Immature natural killer cell (primary cell): Measurements from ENCODE around the gene FHAD1. TPM values are rescaled to one million over a fixed set of nuclear protein-coding genes. Genes with fewer than 3 reads are reported as not detected.
A peak's percentile ranks its signal among the peaks of the same experiment; 100 is the strongest.

Experiments used
- DNase-seq, 3 donors: peaks; one replicate each; pipeline ENCODE4 v3.0.0; 2022; ENCODE audit warnings: mixed read lengths in 1 of 3
- H3K27ac Mint-ChIP-seq, 6 donors: one replicate each; pipeline ENCODE4 v1.8.0; 2020; ENCODE audit warnings: mixed read lengths in 6 of 6, mild to moderate bottlenecking in 5 of 6, inconsistent platforms in 4 of 6, moderate library complexity in 3 of 6
- H3K27me3 Mint-ChIP-seq, 3 donors: one replicate each; pipeline ENCODE4 v1.8.0; 2020 to 2021; ENCODE audit warnings: low read depth in 3 of 3, mild to moderate bottlenecking in 3 of 3, mixed read lengths in 3 of 3, moderate library complexity in 3 of 3, inconsistent platforms in 1 of 3
- H3K36me3 Mint-ChIP-seq, 3 donors: one replicate each; pipeline ENCODE4 v1.8.0; 2020; ENCODE audit warnings: mixed read lengths in 3 of 3, inconsistent platforms in 2 of 3, mild to moderate bottlenecking in 2 of 3
- H3K4me1 Mint-ChIP-seq, 2 donors: one replicate each; pipeline ENCODE4 v1.8.0; 2020; ENCODE audit warnings: inconsistent platforms in 2 of 2, mild to moderate bottlenecking in 2 of 2, mixed read lengths in 2 of 2, moderate library complexity in 1 of 2
- H3K4me3 Mint-ChIP-seq, 5 donors: one replicate each; pipeline ENCODE4 v1.8.0; 2020; ENCODE audit warnings: mild to moderate bottlenecking in 5 of 5, mixed read lengths in 5 of 5, inconsistent platforms in 3 of 5, moderate library complexity in 3 of 5
- H3K9me3 Mint-ChIP-seq, 6 donors: one replicate each; pipeline ENCODE4 v1.8.0; 2020; ENCODE audit warnings: mild to moderate bottlenecking in 6 of 6, mixed read lengths in 6 of 6, inconsistent platforms in 4 of 6, moderate library complexity in 3 of 6
- polyA plus RNA-seq, 3 donors: library from polyadenylated mRNA; unstranded; fragments of 300-500 nt; fragmentation: Illumina TruSeq; gene quantifications; one replicate each; pipeline ENCODE4 v1.2.3, GENCODE V29; 2021

Gene FHAD1
- under 1 TPM in 1 of 3 donors, not detected in 2; 0.28 TPM for polyA plus RNA-seq

GRCh38 chr1:15246960-15247614 lies at the start of gene FHAD1:
FHAD1 (plus strand) TSS chr1:15247223; CDS start chr1:15251785, 4,562 bp downstream.
- H3K27ac Mint-ChIP-seq = peak within 1 kb of the TSS in 5 of 6 donors; percentile 25 to 86 (median 51)
- H3K4me1 Mint-ChIP-seq = peaks cover 59 to 68% of the 10 kb centered on the region in 2 donors
- DNase-seq = peak; percentile 53 to 73 (median 55)
- peaks cover 0 to 6% (median 0%) of the 10 kb centered on the region in 3 donors for H3K36me3 Mint-ChIP-seq
- H3K4me3 Mint-ChIP-seq = peak within 1 kb of the TSS; percentile 72 to 82 (median 77)
- no peaks in the 10 kb centered on the region for H3K9me3 Mint-ChIP-seq
- peaks cover 6 to 18% (median 16%) of the 10 kb centered on the region in 3 donors for H3K27me3 Mint-ChIP-seq

DNA sequence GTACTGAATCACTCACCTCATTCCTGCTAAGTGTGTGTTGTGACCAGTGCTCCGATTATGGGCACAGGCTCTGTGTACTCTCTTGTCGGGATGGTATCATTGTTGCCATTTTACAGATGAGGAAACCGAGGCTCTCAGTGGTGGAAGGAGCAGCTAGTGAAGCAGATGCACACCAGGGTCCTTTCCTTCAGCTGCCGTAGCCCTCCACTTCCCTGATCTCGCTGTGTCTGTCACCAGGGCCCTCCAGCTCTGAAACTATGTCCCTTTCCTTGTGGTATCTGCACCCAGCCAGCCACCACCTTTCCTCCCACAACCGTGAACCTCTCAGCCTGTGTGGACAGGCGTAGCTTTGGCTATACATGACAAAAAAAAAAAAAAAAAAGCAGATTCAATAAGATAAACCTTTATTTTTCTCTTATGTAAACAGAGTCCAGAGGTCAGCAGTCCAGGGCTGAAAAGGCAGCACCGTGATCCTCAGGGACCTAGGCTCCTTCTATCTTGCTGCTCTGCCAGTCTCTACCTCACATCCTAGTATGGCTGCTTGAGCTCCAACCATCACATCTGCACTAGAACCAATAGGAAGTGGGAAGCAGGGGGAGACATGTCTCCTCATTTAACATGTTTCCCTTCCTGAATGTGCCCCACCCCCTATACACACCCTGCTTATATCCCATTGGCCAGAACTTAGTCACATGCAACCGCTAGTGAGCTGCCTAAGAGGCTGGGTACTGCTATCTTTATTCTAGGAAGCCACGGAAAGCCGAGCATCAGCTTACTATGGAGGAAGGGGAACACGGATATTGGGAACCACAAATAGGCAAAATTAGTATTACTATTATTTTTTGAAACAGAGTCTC lies 49.2 kb upstream of the FHAD1 start:
- Mint-ChIP-seq H3K4me3 (no peak overlapping the region), H3K27me3 (peaks cover 0 to 3% (median 2%) of the 10 kb centered on the region in 3 donors), H3K36me3 (no peaks in the 10 kb centered on the region), H3K9me3 (no peaks in the 10 kb centered on the region), H3K27ac (no peak overlapping the region), H3K4me1 (no peaks in the 10 kb centered on the region)
- DNase-seq = no peak

DNA sequence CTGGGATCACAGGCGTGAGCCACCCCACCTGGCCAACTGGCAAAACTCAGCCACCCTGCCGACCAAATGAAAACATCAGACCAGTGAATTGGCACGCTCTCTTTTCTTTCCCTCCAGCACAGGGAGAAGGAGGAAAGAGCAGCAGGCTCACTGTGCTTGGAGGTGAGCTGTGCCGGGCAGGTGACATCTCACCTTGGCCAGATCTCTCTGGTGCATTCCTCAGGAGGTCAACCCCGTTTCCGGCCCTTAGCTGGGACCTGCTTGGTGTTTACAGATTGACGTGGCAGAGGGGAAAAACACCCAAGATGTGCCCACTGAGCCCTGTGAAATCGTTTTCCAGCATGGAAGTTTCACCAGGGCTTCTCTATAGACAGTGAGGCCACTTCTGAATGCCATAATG lies 48.3 kb upstream of the FHAD1 start:
- no peaks in the 10 kb centered on the region for H3K9me3 Mint-ChIP-seq
- H3K4me1 Mint-ChIP-seq = no peaks in the 10 kb centered on the region
- H3K36me3 Mint-ChIP-seq = no peaks in the 10 kb centered on the region
- no peak for DNase-seq
- H3K27ac Mint-ChIP-seq = no peak overlapping the region
- H3K27me3 Mint-ChIP-seq = peaks cover 0 to 3% (median 2%) of the 10 kb centered on the region in 3 donors
- no peak overlapping the region for H3K4me3 Mint-ChIP-seq

DNA sequence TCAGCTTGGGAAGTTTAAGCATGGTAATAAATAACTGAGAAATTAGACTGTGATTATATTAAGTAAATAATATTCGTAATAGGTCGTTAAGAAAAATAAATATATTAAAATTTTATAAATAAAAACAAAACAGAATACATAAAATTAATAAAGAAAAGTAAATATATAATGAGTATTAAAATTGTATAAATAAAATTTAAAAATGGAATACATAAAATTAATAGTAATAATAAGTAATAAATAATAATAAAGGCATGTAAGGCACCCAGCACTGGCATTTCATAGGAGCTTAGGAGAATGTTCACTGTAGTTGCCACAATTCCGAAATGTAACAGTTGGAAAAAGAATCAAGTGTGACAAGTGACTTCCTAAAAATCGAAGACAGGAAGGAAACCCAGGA lies 45.8 kb upstream of the FHAD1 start:
- Mint-ChIP-seq H3K4me1 (no peaks in the 10 kb centered on the region), H3K4me3 (no peak overlapping the region), H3K27ac (no peak overlapping the region), H3K36me3 (no peaks in the 10 kb centered on the region), H3K27me3 (peaks cover 0 to 5% (median 0%) of the 10 kb centered on the region in 3 donors), H3K9me3 (no peaks in the 10 kb centered on the region)
- no peak for DNase-seq

GRCh38 chr1:15201849-15202551 lies 45.0 kb upstream of the FHAD1 start:
- H3K27me3 Mint-ChIP-seq = peaks cover 0 to 5% (median 0%) of the 10 kb centered on the region in 3 donors
- H3K27ac Mint-ChIP-seq = no peak overlapping the region
- no peak for DNase-seq
- H3K9me3 Mint-ChIP-seq = no peaks in the 10 kb centered on the region
- no peak overlapping the region for H3K4me3 Mint-ChIP-seq
- H3K4me1 Mint-ChIP-seq = no peaks in the 10 kb centered on the region
- H3K36me3 Mint-ChIP-seq = no peaks in the 10 kb centered on the region

DNA sequence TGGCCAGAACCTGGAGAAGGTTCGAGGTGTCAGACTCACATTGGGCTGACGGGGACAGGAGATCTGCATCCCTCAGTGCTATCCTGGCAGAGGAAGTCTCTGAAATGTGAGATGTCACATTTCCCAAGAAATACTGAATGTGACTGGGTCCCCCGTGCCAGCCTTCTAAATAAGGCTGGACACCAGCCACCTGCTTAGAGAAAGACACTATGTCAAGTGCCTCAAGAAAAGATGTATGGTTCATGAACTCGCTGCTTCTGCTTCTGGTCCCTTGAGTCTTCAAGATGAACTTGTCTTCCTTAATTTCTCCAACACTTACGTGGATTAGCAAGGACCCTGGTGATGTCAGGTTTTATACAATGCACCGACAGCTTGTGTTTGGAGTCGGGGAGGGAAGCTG lies 42.1 kb upstream of the FHAD1 start:
- Mint-ChIP-seq H3K27me3 (peaks cover 0 to 9% (median 4%) of the 10 kb centered on the region in 3 donors), H3K4me1 (no peaks in the 10 kb centered on the region)

GRCh38 chr1:15205586-15206346 lies 41.3 kb upstream of the FHAD1 start:
- Mint-ChIP-seq H3K27me3 (peaks cover 0 to 9% (median 4%) of the 10 kb centered on the region in 3 donors), H3K4me3 (no peak overlapping the region), H3K27ac (no peak overlapping the region), H3K9me3 (no peaks in the 10 kb centered on the region), H3K36me3 (no peaks in the 10 kb centered on the region), H3K4me1 (no peaks in the 10 kb centered on the region)
- DNase-seq = no peak

More for the DNA sequence above, 42.1 kb upstream of the FHAD1 start:
- H3K9me3 Mint-ChIP-seq = no peaks in the 10 kb centered on the region
- no peak overlapping the region for H3K4me3 Mint-ChIP-seq
- H3K36me3 Mint-ChIP-seq = no peaks in the 10 kb centered on the region
- H3K27ac Mint-ChIP-seq = no peak overlapping the region
- no peak for DNase-seq

DNA sequence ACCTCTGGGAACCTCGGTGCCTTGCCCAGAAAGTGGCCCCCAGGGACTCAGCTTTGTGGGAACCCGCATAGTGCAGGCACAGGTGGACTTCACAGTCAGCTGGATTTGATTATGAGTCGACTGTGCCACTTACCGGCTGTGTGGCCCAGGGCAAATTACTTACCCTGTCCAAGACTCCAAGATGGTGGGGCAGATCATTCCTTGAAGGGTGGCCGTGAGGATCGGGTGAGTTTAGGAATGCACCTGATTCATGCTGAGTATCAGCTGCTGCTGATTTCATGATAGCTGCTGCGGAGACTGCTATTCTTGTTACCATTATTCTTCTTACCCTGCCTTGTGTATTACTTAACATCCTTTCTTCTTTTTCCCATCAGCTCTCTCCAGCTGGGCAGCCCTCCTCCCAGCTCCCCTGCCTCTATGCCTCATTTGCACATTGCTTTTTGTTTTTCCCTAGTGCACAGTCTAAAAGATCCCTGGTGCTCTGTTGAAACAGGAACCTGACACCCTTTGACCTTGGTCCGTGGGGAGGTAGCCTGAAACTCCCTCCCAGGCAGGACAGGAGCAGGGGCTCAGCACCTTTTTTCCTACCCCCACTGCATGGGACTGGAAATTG lies 40.5 kb upstream of the FHAD1 start:
- H3K36me3 Mint-ChIP-seq = no peaks in the 10 kb centered on the region
- H3K4me3 Mint-ChIP-seq = no peak overlapping the region
- no peak overlapping the region for H3K27ac Mint-ChIP-seq
- no peaks in the 10 kb centered on the region for H3K4me1 Mint-ChIP-seq
- H3K27me3 Mint-ChIP-seq = peaks cover 0 to 9% (median 4%) of the 10 kb centered on the region in 3 donors
- H3K9me3 Mint-ChIP-seq = no peaks in the 10 kb centered on the region
- no peak for DNase-seq

- Mint-ChIP-seq H3K4me1 (no peaks in the 10 kb centered on the region), H3K36me3 (no peaks in the 10 kb centered on the region), H3K4me3 (no peak overlapping the region), H3K27ac (no peak overlapping the region), H3K9me3 (no peaks in the 10 kb centered on the region), H3K27me3 (peaks cover 0 to 9% (median 4%) of the 10 kb centered on the region in 3 donors)
- DNase-seq = no peak
These were observed 39.8 kb upstream of the FHAD1 start for GRCh38 chr1:15207031-15207828.

DNA sequence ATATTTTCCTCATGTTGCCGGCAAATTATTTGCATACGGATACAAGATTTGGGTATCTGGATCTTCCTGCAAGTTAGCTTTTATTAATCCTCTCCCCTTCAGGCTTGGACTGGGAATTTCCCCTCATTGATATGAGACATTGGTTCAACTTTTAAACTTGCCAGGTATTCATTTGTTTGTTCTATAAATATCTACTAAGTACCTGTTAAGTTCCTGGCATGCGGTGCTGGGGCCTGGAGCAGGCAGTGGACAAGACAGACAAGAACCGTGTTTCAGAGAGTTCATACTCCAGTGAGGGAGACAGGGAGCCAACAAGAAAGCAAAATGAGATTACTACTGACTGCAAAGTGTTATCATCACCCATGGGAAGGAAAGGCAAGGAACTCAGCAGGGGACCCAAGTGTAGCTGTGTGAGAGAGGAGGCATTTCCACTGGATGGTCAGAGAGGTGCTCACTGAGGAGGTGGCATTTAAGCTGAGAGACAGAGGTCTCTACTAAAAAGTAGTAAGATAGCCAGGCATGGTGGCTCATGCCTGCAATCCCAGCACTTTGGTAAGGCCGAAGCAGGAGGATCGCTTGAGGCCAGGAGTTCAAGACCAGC lies 39.1 kb upstream of the FHAD1 start:
- DNase-seq = no peak
- peaks cover 0 to 7% (median 4%) of the 10 kb centered on the region in 3 donors for H3K27me3 Mint-ChIP-seq
- H3K27ac Mint-ChIP-seq = no peak overlapping the region
- no peaks in the 10 kb centered on the region for H3K9me3 Mint-ChIP-seq
- H3K4me3 Mint-ChIP-seq = no peak overlapping the region
- H3K4me1 Mint-ChIP-seq = no peaks in the 10 kb centered on the region
- no peaks in the 10 kb centered on the region for H3K36me3 Mint-ChIP-seq

- Mint-ChIP-seq H3K4me1 (no peaks in the 10 kb centered on the region), H3K4me3 (no peak overlapping the region), H3K27me3 (peaks cover 2 to 4% (median 4%) of the 10 kb centered on the region in 3 donors), H3K36me3 (no peaks in the 10 kb centered on the region), H3K9me3 (no peaks in the 10 kb centered on the region), H3K27ac (no peak overlapping the region)
- DNase-seq = no peak
These were observed 36.2 kb upstream of the FHAD1 start for GRCh38 chr1:15210651-15211375.

GRCh38 chr1:15211424-15211823 lies 35.6 kb upstream of the FHAD1 start:
- no peak for DNase-seq
- Mint-ChIP-seq H3K4me1 (no peaks in the 10 kb centered on the region), H3K27me3 (peaks cover 2 to 4% (median 4%) of the 10 kb centered on the region in 3 donors), H3K27ac (no peak overlapping the region), H3K4me3 (no peak overlapping the region), H3K36me3 (no peaks in the 10 kb centered on the region), H3K9me3 (no peaks in the 10 kb centered on the region)
